H1 (cell line): Measurements from ENCODE around the gene CCNT2. TPM values are rescaled to one million over a fixed set of nuclear protein-coding genes. Genes with fewer than 3 reads are reported as not detected.

Experiments used
- polyA plus RNA-seq, 7 experiments: library from polyadenylated mRNA; depleted of rRNA in 3 of 7; stranded (reverse) in 5 of 7; unstranded in 2 of 7; fragments of >200 nt in 5 of 7; fragments of 200-250 nt in 2 of 7; gene quantifications; 1 replicate in 5 of 7; 2 replicates in 1 of 7; 4 replicates in 1 of 7; pipeline versions ENCODE4 v1.2.1 to v1.2.3, GENCODE V29; 2011 to 2013; ENCODE audit warnings: missing spikeins in 2 of 7, mixed read lengths in 2 of 7
- total RNA-seq: library from RNA; stranded (reverse); fragmentation: NEBNext Ultra II Directional; extraction: Animal tissue kit (Norgen Biotek cat#: 25700); gene quantifications from 2 replicates; pipeline ENCODE4 v1.2.1, GENCODE V29; 2021

Gene CCNT2
- total and polyA plus RNA-seq, 2 of the 8 experiments (the other 6 are each of a cell fraction or from before 2014, with no cell fraction given): 13.0 to 39.7 TPM

Other genes with a start within 250 kb of the CCNT2 start
- gene TMEM163, start 199.8 kb upstream of the CCNT2 start, total RNA-seq: 2.8 and 2.9 TPM in 2 replicates
- gene TMEM163, start 199.8 kb upstream of the CCNT2 start, polyA plus RNA-seq (2011; rRNA removed): 3.1 and 3.2 TPM in 2 replicates
- gene ACMSD, start 80.2 kb upstream of the CCNT2 start, total RNA-seq: not detected in 2 replicates
- gene ACMSD, start 80.2 kb upstream of the CCNT2 start, polyA plus RNA-seq (2011; rRNA removed): not detected in 2 replicates
- gene MAP3K19, start 128.6 kb downstream of the CCNT2 start, total RNA-seq: not detected in 2 replicates
- gene MAP3K19, start 128.6 kb downstream of the CCNT2 start, polyA plus RNA-seq (2011; rRNA removed): not detected in 2 replicates
- 25.7 and 28.6 TPM in 2 replicates for gene RAB3GAP1, start 133.5 kb downstream of the CCNT2 start, total RNA-seq
- 7.3 and 9.8 TPM in 2 replicates for gene RAB3GAP1, start 133.5 kb downstream of the CCNT2 start, polyA plus RNA-seq (2011; rRNA removed)